ENCODE data around the gene IL17RC.

- TF ChIP-seq POLR2A (IDR thresholded peaks at IDR 0.05; ENCODE audit: low read depth, low read length) (no peak), CTCF (conservative IDR thresholded peaks at IDR 0.05; ENCODE audit: low read depth, low read length) (no peak), SMC3 (IDR thresholded peaks at IDR 0.05; ENCODE audit: low read depth, low read length) (no peak), CEBPB (IDR thresholded peaks at IDR 0.05; ENCODE audit: low read depth, low read length) (no peak), RCOR1 (IDR thresholded peaks at IDR 0.05; ENCODE audit: insufficient replicate concordance, low read length) (no peak), RFX5 (IDR thresholded peaks at IDR 0.05; ENCODE audit: low read depth, low read length) (no peak), BHLHE40 (IDR thresholded peaks at IDR 0.05; ENCODE audit: low read depth, low read length) (no peak), RAD21 (IDR thresholded peaks at IDR 0.05; ENCODE audit: low read length) (no peak), MAFK (IDR thresholded peaks at IDR 0.05; ENCODE audit: low read depth, low read length) (no peak), MAZ (IDR thresholded peaks at IDR 0.05; ENCODE audit: borderline replicate concordance, low read depth, low read length) (no peak), USF2 (IDR thresholded peaks at IDR 0.05; ENCODE audit: low read depth, low read length) (no peak), FOS (IDR thresholded peaks at IDR 0.05; ENCODE audit: low read depth, low read length) (no peak), ELK1 (IDR thresholded peaks at IDR 0.05; ENCODE audit: borderline replicate concordance, low read depth, low read length) (no peak), CHD1 (IDR thresholded peaks at IDR 0.05; ENCODE audit: low read depth, low read length) (no peak)
Observed at GRCh38 chr3:9913601-9914000, 3.3 kb upstream of the IL17RC start.
